H1 (cell line): ENCODE data around the gene DCDC1. TPM values are rescaled to one million over a fixed set of nuclear protein-coding genes. Genes with fewer than 3 reads are reported as not detected.
A peak's percentile ranks its signal among the peaks of the same experiment; 100 is the strongest.

Experiments
- CTCF ChIA-PET: fragments of 300-600 bp; sonication (Branson Sonifier 250); formaldehyde crosslinking; loops from one replicate; lab custom pipeline; 2021; ENCODE audit not compliant: partially characterized antibody; lab: Charles Lee
- POLR2A ChIA-PET: fragments of 300-600 bp; sonication (Branson Sonifier 250); formaldehyde crosslinking; loops from one replicate; lab custom pipeline; 2021; ENCODE audit warnings: inconsistent platforms; ENCODE audit not compliant: partially characterized antibody; lab: Charles Lee
- DNase-seq, 2 experiments: peaks; one replicate each; pipeline versions ENCODE4 v3.0.0 to v3.0.0-alpha.2; 2010 to 2022; ENCODE audit warnings: low spot score in 2 of 2, low read depth in 1 of 2, mixed read lengths in 1 of 2
- FAIRE-seq: peaks from 2 replicates; lab custom pipeline; 2011; peaks lifted over from hg19 to GRCh38; lab: Jason Lieb, UNC
- H2AFZ ChIP-seq: 2 replicates; pipeline ENCODE4 v1.8.1; 2012; ENCODE audit warnings: low read length, inconsistent platforms
- H2AK5ac ChIP-seq: 2 replicates; pipeline ENCODE4 v1.6.1; 2013; ENCODE audit warnings: low read depth, low read length
- H2BK120ac ChIP-seq: replicated peaks from 2 replicates; pipeline ENCODE3; 2013; ENCODE audit warnings: low read depth, low read length, inconsistent platforms
- H2BK12ac ChIP-seq: 2 replicates; pipeline ENCODE4 v1.6.1; 2013; ENCODE audit warnings: low read depth, low read length
- H2BK15ac ChIP-seq: 2 replicates; pipeline ENCODE4 v1.6.1; 2013; ENCODE audit warnings: low read length
- H2BK20ac ChIP-seq: 2 replicates; pipeline ENCODE4 v1.6.1; 2013; ENCODE audit warnings: low read length
- H2BK5ac ChIP-seq: 2 replicates; pipeline ENCODE4 v1.6.1; 2013; ENCODE audit warnings: low read depth, low read length
- H3K14ac ChIP-seq: 2 replicates; pipeline ENCODE4 v1.6.1; 2013; ENCODE audit warnings: inconsistent platforms; ENCODE audit not compliant: insufficient read length
- H3K18ac ChIP-seq: 2 replicates; pipeline ENCODE4 v1.6.1; 2013; ENCODE audit warnings: low read length; ENCODE audit errors: extremely low read depth
- H3K23ac ChIP-seq: 2 replicates; pipeline ENCODE4 v1.6.1; 2013; ENCODE audit warnings: inconsistent platforms; ENCODE audit not compliant: insufficient read length
- H3K23me2 ChIP-seq: 2 replicates; pipeline ENCODE4 v1.6.1; 2013; ENCODE audit warnings: low read depth, low read length
- H3K27ac ChIP-seq: 2 replicates; pipeline ENCODE4 v1.6.1; 2011; ENCODE audit warnings: low read depth, low read length, inconsistent platforms
- H3K27me3 ChIP-seq, 4 experiments: replicated peaks in 1 of 4; 1 replicate in 1 of 4; 2 replicates in 3 of 4; pipeline versions ENCODE4 v1.6.1 to v1.8.1; 2011 to 2013; ENCODE audit warnings: low read length in 3 of 4, mild to moderate bottlenecking in 3 of 4, inconsistent platforms in 2 of 4, mixed read lengths in 2 of 4, moderate library complexity in 1 of 4; ENCODE audit not compliant: control insufficient read depth in 3 of 4, insufficient read depth in 3 of 4; ENCODE audit errors: extremely low read depth in 1 of 4
- H3K36me3 ChIP-seq, 4 experiments: 2 replicates each; pipeline versions ENCODE4 v1.6.1 to v1.8.1; 2011 to 2013; ENCODE audit warnings: mild to moderate bottlenecking in 4 of 4, low read length in 3 of 4, moderate library complexity in 2 of 4, control low read depth in 1 of 4, inconsistent platforms in 1 of 4; ENCODE audit not compliant: insufficient read depth in 4 of 4, control insufficient read depth in 2 of 4
- H3K4ac ChIP-seq: replicated peaks from 2 replicates; pipeline ENCODE3; 2013; ENCODE audit warnings: low read length, low read depth, mixed read lengths, inconsistent platforms; ENCODE audit not compliant: insufficient read length
- H3K4me1 ChIP-seq, 4 experiments: replicated peaks in 1 of 4; 1 replicate in 1 of 4; 2 replicates in 3 of 4; pipeline versions ENCODE4 v1.6.1 to v1.8.1; 2011 to 2013; ENCODE audit warnings: low read length in 3 of 4, inconsistent platforms in 2 of 4, mixed read lengths in 1 of 4; ENCODE audit not compliant: insufficient read depth in 4 of 4, control insufficient read depth in 3 of 4
- H3K4me2 ChIP-seq, 2 experiments: 2 replicates each; pipeline versions ENCODE4 v1.6.1 to v1.8.1; 2011 to 2013; ENCODE audit warnings: low read depth in 2 of 2, low read length in 2 of 2, control low read depth in 1 of 2, inconsistent platforms in 1 of 2, mild to moderate bottlenecking in 1 of 2; ENCODE audit not compliant: insufficient read depth in 1 of 2
- H3K4me3 ChIP-seq, 4 experiments: fragments of 200-600, 300-600 bp in 1 of 4; sonication (generic), shearing (Covaris generic), sonication (Bioruptor Twin) in 1 of 4; 2 replicates each; pipeline versions ENCODE4 v1.5.1 to v1.8.1; 2011 to 2016; ENCODE audit warnings: low read length in 4 of 4, low read depth in 3 of 4, control low read depth in 2 of 4, inconsistent platforms in 2 of 4, mild to moderate bottlenecking in 2 of 4, mixed read lengths in 1 of 4, moderate library complexity in 1 of 4; ENCODE audit not compliant: insufficient read depth in 2 of 4; ENCODE audit errors: extremely low read depth in 1 of 4
- H3K56ac ChIP-seq: replicated peaks from 2 replicates; pipeline ENCODE3; 2013; ENCODE audit warnings: low read depth, mild to moderate bottlenecking, mixed read lengths, low read length, inconsistent platforms; ENCODE audit not compliant: insufficient read length
- H3K79me1 ChIP-seq: 2 replicates; pipeline ENCODE4 v1.6.1; 2013; ENCODE audit warnings: low read depth, low read length, control low read depth
- H3K79me2 ChIP-seq, 2 experiments: 2 replicates each; pipeline versions ENCODE4 v1.6.1 to v1.8.1; 2012 to 2013; ENCODE audit warnings: low read length in 2 of 2, mild to moderate bottlenecking in 2 of 2, inconsistent platforms in 1 of 2; ENCODE audit not compliant: insufficient read depth in 2 of 2, control insufficient read depth in 1 of 2
- H3K9ac ChIP-seq, 4 experiments: replicated peaks in 1 of 4; 1 replicate in 1 of 4; 2 replicates in 3 of 4; pipeline versions ENCODE4 v1.6.1 to v1.8.1; 2011 to 2013; ENCODE audit warnings: low read depth in 3 of 4, low read length in 3 of 4, control low read depth in 2 of 4, mild to moderate bottlenecking in 2 of 4, moderate library complexity in 2 of 4, inconsistent platforms in 1 of 4; ENCODE audit errors: extremely low read depth in 1 of 4
- H3K9me3 ChIP-seq, 2 experiments: 2 replicates each; pipeline versions ENCODE4 v1.6.1 to v1.8.1; 2012 to 2013; ENCODE audit warnings: mild to moderate bottlenecking in 2 of 2, moderate library complexity in 2 of 2, control low read depth in 1 of 2, inconsistent platforms in 1 of 2, low read depth in 1 of 2, low read length in 1 of 2, mixed read lengths in 1 of 2; ENCODE audit not compliant: insufficient read depth in 2 of 2
- H4K20me1 ChIP-seq, 2 experiments: replicated peaks in 1 of 2; 2 replicates each; pipeline versions ENCODE3 to v1.8.1; 2011 to 2013; ENCODE audit warnings: inconsistent platforms in 2 of 2, low read length in 2 of 2, mild to moderate bottlenecking in 1 of 2; ENCODE audit not compliant: insufficient read depth in 2 of 2, control insufficient read depth in 1 of 2
- H4K5ac ChIP-seq: 2 replicates; pipeline ENCODE4 v1.6.1; 2013; ENCODE audit warnings: low read length, low read depth, mixed read lengths, inconsistent platforms; ENCODE audit not compliant: insufficient read length
- H4K8ac ChIP-seq: 2 replicates; pipeline ENCODE4 v1.8.0; 2013; ENCODE audit warnings: mild to moderate bottlenecking, moderate library complexity, low read length, inconsistent platforms; ENCODE audit not compliant: insufficient read depth; ENCODE audit errors: extremely low read depth
- H4K91ac ChIP-seq: replicated peaks from 2 replicates; pipeline ENCODE3; 2013; ENCODE audit warnings: low read length, mixed read lengths, inconsistent platforms; ENCODE audit not compliant: insufficient read length
- CTCF ChIP-seq, 3 experiments: IDR thresholded peaks; 1 replicate in 2 of 3; 2 replicates in 1 of 3; pipeline versions ENCODE4 v1.5.1 to v1.6.1; 2011; ENCODE audit warnings: low read length in 3 of 3, mild to moderate bottlenecking in 3 of 3, inconsistent platforms in 2 of 3, low read depth in 1 of 3, moderate library complexity in 1 of 3; ENCODE audit not compliant: insufficient read depth in 1 of 3; ENCODE audit errors: control extremely low read depth in 1 of 3
- HDAC2 ChIP-seq, 2 experiments: fragments of 300-600 bp in 1 of 2; sonication (generic) in 1 of 2; IDR thresholded peaks; 2 replicates each; pipeline ENCODE4 v1.6.1; 2011 to 2012; ENCODE audit warnings: low read depth in 2 of 2, low read length in 2 of 2, mild to moderate bottlenecking in 2 of 2, moderate library complexity in 2 of 2, borderline replicate concordance in 1 of 2, inconsistent platforms in 1 of 2
- NRF1 ChIP-seq: IDR thresholded peaks from 2 replicates; pipeline ENCODE4 v1.6.1; 2011; ENCODE audit warnings: mild to moderate bottlenecking, low read depth, low read length, improper control_type of control experiment
- RAD21 ChIP-seq, 2 experiments: IDR thresholded peaks in 1 of 2; conservative IDR thresholded peaks in 1 of 2; 2 replicates each; pipeline ENCODE4 v1.6.1; 2011; ENCODE audit warnings: low read depth in 2 of 2, low read length in 2 of 2, improper control_type of control experiment in 1 of 2, inconsistent platforms in 1 of 2, mild to moderate bottlenecking in 1 of 2, moderate library complexity in 1 of 2
- WGBS, 2 experiments: shearing (Covaris generic) in 1 of 2; methylation state at CpG; one replicate each; pipeline versions ENCODE4 v1.1.6 to v1.1.7; 2013 to 2015; ENCODE audit warnings: low lambda C conversion rate in 2 of 2, mixed read lengths in 2 of 2, inconsistent platforms in 1 of 2, low coverage in 1 of 2, missing lambda C conversion rate in 1 of 2; ENCODE audit not compliant: insufficient replicate concordance in 2 of 2, insufficient coverage in 1 of 2, insufficient read length in 1 of 2; ENCODE audit errors: extremely low coverage in 1 of 2, missing lambda C conversion rate in 1 of 2; 5-methylcytosine and 5-hydroxymethylcytosine counted together
- polyA plus RNA-seq, 7 experiments: library from polyadenylated mRNA; depleted of rRNA in 3 of 7; stranded (reverse) in 5 of 7; unstranded in 2 of 7; fragments of >200 nt in 5 of 7; fragments of 200-250 nt in 2 of 7; gene quantifications; 1 replicate in 5 of 7; 2 replicates in 1 of 7; 4 replicates in 1 of 7; pipeline versions ENCODE4 v1.2.1 to v1.2.3, GENCODE V29; 2011 to 2013; ENCODE audit warnings: missing spikeins in 2 of 7, mixed read lengths in 2 of 7
- total RNA-seq: library from RNA; stranded (reverse); fragmentation: NEBNext Ultra II Directional; extraction: Animal tissue kit (Norgen Biotek cat#: 25700); gene quantifications from 2 replicates; pipeline ENCODE4 v1.2.1, GENCODE V29; 2021

The DCDC1 gene
- total and polyA plus RNA-seq, 2 of the 8 experiments (the other 6 are each of a cell fraction or from before 2014, with no cell fraction given) = 0.15 to 0.56 TPM

DNA sequence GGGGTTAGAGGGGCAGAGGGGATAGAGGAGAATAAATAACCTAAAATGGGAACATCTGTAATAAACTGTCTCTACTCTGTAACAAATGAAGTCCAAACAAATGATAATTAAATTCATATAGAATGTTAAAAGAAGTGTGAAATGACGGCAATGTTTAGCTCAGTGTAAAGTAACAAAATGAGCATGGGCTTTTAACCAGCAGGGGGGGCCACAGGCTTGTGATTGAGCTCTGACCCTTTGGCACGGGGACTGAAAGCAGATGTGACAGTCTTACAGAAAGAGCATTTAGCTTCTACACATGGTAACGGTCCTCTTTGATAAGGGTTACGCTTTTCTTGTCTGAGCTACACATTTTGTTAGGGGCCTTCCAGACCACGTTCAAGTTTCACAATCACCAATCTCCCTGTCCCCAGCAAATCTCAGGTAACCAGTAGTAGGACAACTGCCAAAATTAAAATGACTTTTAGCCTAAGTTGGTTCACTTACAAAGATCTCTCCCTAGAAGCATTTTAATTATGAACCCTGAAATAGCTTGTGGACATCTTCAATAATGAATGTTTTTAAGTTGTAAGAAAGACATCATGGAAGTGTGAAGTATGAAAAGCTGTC, 262.5 kb downstream of the DCDC1 start:
- ChIA-PET CTCF (interaction anchor here (0.6 to 5.0 kb wide), 65 partner anchors 9 to 1197 kb away, joined by 3 to 80 read pairs (median 4); partner anchors contain the start of genes DCDC1, DNAJC24, ELP4 and IMMP1L), POLR2A (interaction anchor here (1.0 kb wide), 1 partner anchor 13 kb away, joined by 3 read pairs; no protein-coding TSS in a partner anchor)
- Histone ChIP-seq H2BK120ac (no peak overlapping the region), H2AFZ (no peak overlapping the region), H3K56ac (no peak overlapping the region), H4K8ac (no peak overlapping the region), H3K14ac (no peak overlapping the region), H3K23me2 (no peaks in the 10 kb centered on the region), H3K4me2 (no peak overlapping the region), H3K23ac (no peak overlapping the region), H3K79me1 (no peaks in the 10 kb centered on the region), H3K18ac (no peak overlapping the region), H3K79me2 (no peaks in the 10 kb centered on the region), H2BK15ac (no peak overlapping the region), H3K4me3 (no peak overlapping the region), H3K36me3 (no peaks in the 10 kb centered on the region), H2BK5ac (no peak overlapping the region), H3K9me3 (no peaks in the 10 kb centered on the region), H4K91ac (no peak overlapping the region), H3K9ac (no peak overlapping the region), H3K27ac (no peak overlapping the region), H3K4ac (no peak overlapping the region), H3K27me3 (no peaks in the 10 kb centered on the region), H2BK20ac (no peak overlapping the region), H2AK5ac (no peak overlapping the region), H4K5ac (no peak overlapping the region), H4K20me1 (no peaks in the 10 kb centered on the region), H3K4me1 (peaks cover 0 to 5% (median 1%) of the 10 kb centered on the region in 4 experiments; a peak in 2 of 7 replicates), H2BK12ac (no peak overlapping the region)
- WGBS, 2 experiments = 35% methylated on average over 5 of the region's 5 CpGs; no CpG with 5 or more reads in 1 of the 2 experiments
- DNase-seq (peak; percentile 36 to 88), FAIRE-seq (peak; percentile 96)
- TF ChIP-seq HDAC2 (IDR thresholded peaks at IDR 0.05; ENCODE audit: borderline replicate concordance in 1 of 2, low read depth in 2 of 2, low read length in 2 of 2) (no peak), NRF1 (no peak), CTCF (IDR thresholded peaks at IDR 0.05; ENCODE audit: control extremely low read depth in 1 of 3, insufficient read depth in 1 of 3, low read depth in 1 of 3, low read length in 3 of 3) (peak; percentile 50 to 85 (median 84)), RAD21 (IDR thresholded peaks at IDR 0.05 in 1 of 2, conservative IDR thresholded peaks at IDR 0.05 in 1 of 2; ENCODE audit: low read depth in 2 of 2, low read length in 2 of 2) (peak; percentile 98 to 99)
